ENCODE data around the gene ROPN1. TPM values are rescaled to one million over a fixed set of nuclear protein-coding genes. Genes with fewer than 3 reads are reported as not detected.

The ROPN1 gene
- total and polyA plus RNA-seq, 2 of the 13 experiments (the other 11 are each of a cell fraction or from before 2014, with no cell fraction given): not detected

- H2AFZ ChIP-seq (ENCODE audit: low read length): peak within 1 kb of the TSS; percentile 69
- H3K36me3 ChIP-seq (replicated peaks in 1 of 2; ENCODE audit: control insufficient read depth in 1 of 2, insufficient read depth in 2 of 2, low read length in 2 of 2): 0 out of 5 replicates have a peak, but pooled peaks cover 0 to 5% of the 10 kb centered on the region in 2 experiments
- ChIA-PET POLR2A (interaction anchor here (1.0 kb wide), 1 partner anchor 161 kb away, joined by 3 read pairs; no protein-coding TSS in a partner anchor), CTCF (ENCODE audit: low intra/inter-chr PET ratio, low total read pairs) (no interaction called here)
- H4K20me1 ChIP-seq (ENCODE audit: insufficient read depth, low read length): no peaks in the 10 kb centered on the region
- in situ Hi-C loops (cut with HindIII; ENCODE audit: extremely low pct_ligation_motif_present, low pct_unique_long_range_greater_than_20kb) (no loop called here), intact Hi-C loops (cut with micrococcal nuclease; ENCODE audit: unreplicated experiment) (loop anchor here (2.0 to 10.0 kb wide), 2 partner anchors 22 to 206 kb away; no protein-coding TSS in a partner anchor)
- under 1% methylated on average over 54 of the region's 55 CpGs for WGBS (ENCODE audit: low lambda C conversion rate)
- peak; percentile 99 for ATAC-seq
- H3K4me2 ChIP-seq (ENCODE audit: low read depth, low read length): peak within 1 kb of the TSS; percentile 90
- no peaks in the 10 kb centered on the region for H3K9me3 ChIP-seq (ENCODE audit: low read length)
- DNase-seq (ENCODE audit: low spot score): peak; percentile 92
- H3K9ac ChIP-seq (ENCODE audit: insufficient read depth, low read depth, low read length): peak within 1 kb of the TSS; percentile 85
- FAIRE-seq: peak; percentile 59
- BruUV-seq (replicated peaks): no TSS peak
- peak within 1 kb of the TSS; percentile 69 to 92 (median 83) for H3K4me3 ChIP-seq (replicated peaks in 1 of 3; ENCODE audit: insufficient read depth in 1 of 3, low read depth in 2 of 3, low read length in 3 of 3)
- H3K27me3 ChIP-seq (ENCODE audit: control insufficient read depth in 1 of 2, insufficient read depth in 2 of 2, low read length in 2 of 2): peaks cover 0 to 3% of the 10 kb centered on the region in 2 experiments; a peak in 1 of 5 replicates
- H3K79me2 ChIP-seq (ENCODE audit: insufficient read depth, low read length): peaks cover 3% of the 10 kb centered on the region
- H3K4me1 ChIP-seq (ENCODE audit: insufficient read depth, low read length): peaks cover 47% of the 10 kb centered on the region
- peak within 1 kb of the TSS; percentile 82 for H3K27ac ChIP-seq (ENCODE audit: extremely low read length, insufficient read depth, low read length)
- TF ChIP-seq HOXA5 (CRISPR knock-in tag; IDR thresholded peaks at IDR 0.05) (0 out of 2 replicates have a peak, but pooled peaks have one; percentile 36), ARNT2 (CRISPR knock-in tag; IDR thresholded peaks at IDR 0.05; ENCODE audit: low read depth) (peak; percentile 58), JUNB (CRISPR knock-in tag; IDR thresholded peaks at IDR 0.05; ENCODE audit: borderline replicate concordance) (peak; percentile 31; the same call in 1 of the 2 replicates), DZIP1 (CRISPR knock-in tag; IDR thresholded peaks at IDR 0.05) (0 out of 2 replicates have a peak, but pooled peaks have one; percentile 31), ZNF629 (CRISPR knock-in tag; conservative IDR thresholded peaks at IDR 0.05) (0 out of 2 replicates have a peak, but pooled peaks have one; percentile 26), SALL2 (CRISPR knock-in tag; IDR thresholded peaks at IDR 0.05) (peak; percentile 52; the same call in 1 of the 2 replicates), ZNF878 (CRISPR knock-in tag; IDR thresholded peaks at IDR 0.05) (0 out of 2 replicates have a peak, but pooled peaks have one; percentile 69), ZNF563 (CRISPR knock-in tag; IDR thresholded peaks at IDR 0.05) (peak; percentile 88; the same call in 1 of the 2 replicates), KLF15 (CRISPR knock-in tag; IDR thresholded peaks at IDR 0.05; ENCODE audit: borderline replicate concordance) (0 out of 2 replicates have a peak, but pooled peaks have one; percentile 59), KMT2B (CRISPR knock-in tag; IDR thresholded peaks at IDR 0.05) (peak; percentile 84), ZNF264 (CRISPR knock-in tag; IDR thresholded peaks at IDR 0.05) (0 out of 2 replicates have a peak, but pooled peaks have one; percentile 21), ZKSCAN8 (CRISPR knock-in tag; IDR thresholded peaks at IDR 0.05; ENCODE audit: borderline replicate concordance) (no peak), SRSF1 (optimal IDR thresholded peaks at IDR 0.05; ENCODE audit: low read depth, low read length) (peak; percentile 97), AGO1 (IDR thresholded peaks at IDR 0.05; ENCODE audit: low read depth, low read length, poor library complexity, severe bottlenecking) (peak; percentile 26), RBM22 (optimal IDR thresholded peaks at IDR 0.05; ENCODE audit: low read length) (no peak), ZNF18 (CRISPR knock-in tag; IDR thresholded peaks at IDR 0.05; ENCODE audit: insufficient replicate concordance) (peak; percentile 30), TGIF2 (CRISPR knock-in tag; IDR thresholded peaks at IDR 0.05) (peak; percentile 23; the same call in 1 of the 2 replicates), TBX2 (CRISPR knock-in tag; IDR thresholded peaks at IDR 0.05; ENCODE audit: borderline replicate concordance) (peak; percentile 52; the same call in 1 of the 2 replicates), KDM3A (CRISPR knock-in tag; IDR thresholded peaks at IDR 0.05; ENCODE audit: low read depth) (0 out of 2 replicates have a peak, but pooled peaks have one; percentile 25), GATAD1 (CRISPR knock-in tag; IDR thresholded peaks at IDR 0.05) (peak; percentile 82)
Observed at GRCh38 chr3:123960781-123961507, 31.0 kb downstream of the ROPN1 start, which contains the start of gene CCDC14. Gene CCDC14, minus strand, starts transcription at chr3:123961229. Its CDS starts 56 bp downstream, at chr3:123961173.

All from HepG2 (cell line).